RWPE1 (cell line): ENCODE data around the gene CSTF2T.

Experiments
- CTCF ChIA-PET: fragments of 350-600 bp; sonication (Branson Sonifier 250); formaldehyde crosslinking; extraction: SDS; loops from one replicate; lab custom pipeline; 2021; lab: Yijun Ruan, JAX
- POLR2A ChIA-PET: fragments of 400-600 bp; formaldehyde crosslinking; extraction: SDS; loops from one replicate; lab custom pipeline; 2020; ENCODE audit warnings: antibody characterized with exemption; ENCODE audit not compliant: low non-redundant PET; lab: Yijun Ruan, JAX
- DNase-seq: peaks from one replicate; pipeline ENCODE4 v3.0.0; 2012; ENCODE audit warnings: low spot score
- H3K27ac ChIP-seq: fragments of 450-650 bp; 2 replicates; pipeline ENCODE4 v1.5.1; 2017
- TF ChIP-seq, protein P1 (sequence below): fragments of 450-650 bp; conservative IDR thresholded peaks from 2 replicates; pipeline ENCODE4 v1.5.1; 2017; ENCODE audit warnings: low read depth, mild to moderate bottlenecking

The CSTF2T gene, protein sequence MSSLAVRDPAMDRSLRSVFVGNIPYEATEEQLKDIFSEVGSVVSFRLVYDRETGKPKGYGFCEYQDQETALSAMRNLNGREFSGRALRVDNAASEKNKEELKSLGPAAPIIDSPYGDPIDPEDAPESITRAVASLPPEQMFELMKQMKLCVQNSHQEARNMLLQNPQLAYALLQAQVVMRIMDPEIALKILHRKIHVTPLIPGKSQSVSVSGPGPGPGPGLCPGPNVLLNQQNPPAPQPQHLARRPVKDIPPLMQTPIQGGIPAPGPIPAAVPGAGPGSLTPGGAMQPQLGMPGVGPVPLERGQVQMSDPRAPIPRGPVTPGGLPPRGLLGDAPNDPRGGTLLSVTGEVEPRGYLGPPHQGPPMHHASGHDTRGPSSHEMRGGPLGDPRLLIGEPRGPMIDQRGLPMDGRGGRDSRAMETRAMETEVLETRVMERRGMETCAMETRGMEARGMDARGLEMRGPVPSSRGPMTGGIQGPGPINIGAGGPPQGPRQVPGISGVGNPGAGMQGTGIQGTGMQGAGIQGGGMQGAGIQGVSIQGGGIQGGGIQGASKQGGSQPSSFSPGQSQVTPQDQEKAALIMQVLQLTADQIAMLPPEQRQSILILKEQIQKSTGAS

DNA sequence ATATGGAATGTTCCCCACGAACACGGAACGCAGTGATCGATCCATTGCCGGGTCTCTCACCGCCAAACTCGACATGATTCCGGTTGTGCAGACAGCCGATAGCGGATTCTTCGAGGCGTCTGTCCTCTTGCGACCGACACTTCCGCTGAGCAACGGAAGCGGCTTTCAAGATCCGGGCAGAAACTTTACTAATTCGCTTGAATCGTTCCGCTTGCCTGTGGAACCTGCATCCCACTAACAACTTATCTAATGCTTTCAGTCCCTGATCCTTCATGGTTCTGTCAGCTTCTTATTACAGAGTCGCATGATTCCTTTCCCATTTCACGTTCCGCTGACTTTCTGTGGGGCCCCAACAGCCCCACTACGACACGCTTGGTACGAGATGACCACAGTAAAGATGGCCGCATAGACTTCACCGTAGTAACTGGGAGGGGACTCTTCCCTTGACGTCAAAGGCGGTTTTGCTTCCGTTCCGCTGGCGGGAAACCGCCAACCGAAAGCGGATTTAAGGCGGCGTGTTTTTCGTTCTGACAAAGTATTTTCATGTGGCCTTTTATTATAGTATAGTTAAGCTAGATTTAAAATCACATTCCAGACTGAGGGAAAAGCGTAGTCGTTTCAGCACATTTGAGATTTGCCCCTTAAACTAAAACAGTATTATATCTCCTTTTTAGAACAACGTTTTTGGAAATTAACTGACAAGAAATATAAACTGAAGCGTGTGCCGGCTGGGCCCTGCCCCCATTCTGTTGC lies at the start of gene CSTF2T:
CSTF2T (minus strand) TSS at position 121 of the 753 bp plus-strand sequence; CDS start at position 75, 46 bp downstream.
- peak; percentile 73 for DNase-seq
- CTCF ChIA-PET = interaction anchor here (0.8 kb wide), 1 partner anchor 54 kb away, joined by 4 read pairs; no protein-coding TSS in a partner anchor
- TF ChIP-seq, protein P1, sequence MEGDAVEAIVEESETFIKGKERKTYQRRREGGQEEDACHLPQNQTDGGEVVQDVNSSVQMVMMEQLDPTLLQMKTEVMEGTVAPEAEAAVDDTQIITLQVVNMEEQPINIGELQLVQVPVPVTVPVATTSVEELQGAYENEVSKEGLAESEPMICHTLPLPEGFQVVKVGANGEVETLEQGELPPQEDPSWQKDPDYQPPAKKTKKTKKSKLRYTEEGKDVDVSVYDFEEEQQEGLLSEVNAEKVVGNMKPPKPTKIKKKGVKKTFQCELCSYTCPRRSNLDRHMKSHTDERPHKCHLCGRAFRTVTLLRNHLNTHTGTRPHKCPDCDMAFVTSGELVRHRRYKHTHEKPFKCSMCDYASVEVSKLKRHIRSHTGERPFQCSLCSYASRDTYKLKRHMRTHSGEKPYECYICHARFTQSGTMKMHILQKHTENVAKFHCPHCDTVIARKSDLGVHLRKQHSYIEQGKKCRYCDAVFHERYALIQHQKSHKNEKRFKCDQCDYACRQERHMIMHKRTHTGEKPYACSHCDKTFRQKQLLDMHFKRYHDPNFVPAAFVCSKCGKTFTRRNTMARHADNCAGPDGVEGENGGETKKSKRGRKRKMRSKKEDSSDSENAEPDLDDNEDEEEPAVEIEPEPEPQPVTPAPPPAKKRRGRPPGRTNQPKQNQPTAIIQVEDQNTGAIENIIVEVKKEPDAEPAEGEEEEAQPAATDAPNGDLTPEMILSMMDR = no peak
- peak within 1 kb of the TSS; percentile 85 for H3K27ac ChIP-seq
- POLR2A ChIA-PET = no interaction called here

DNA sequence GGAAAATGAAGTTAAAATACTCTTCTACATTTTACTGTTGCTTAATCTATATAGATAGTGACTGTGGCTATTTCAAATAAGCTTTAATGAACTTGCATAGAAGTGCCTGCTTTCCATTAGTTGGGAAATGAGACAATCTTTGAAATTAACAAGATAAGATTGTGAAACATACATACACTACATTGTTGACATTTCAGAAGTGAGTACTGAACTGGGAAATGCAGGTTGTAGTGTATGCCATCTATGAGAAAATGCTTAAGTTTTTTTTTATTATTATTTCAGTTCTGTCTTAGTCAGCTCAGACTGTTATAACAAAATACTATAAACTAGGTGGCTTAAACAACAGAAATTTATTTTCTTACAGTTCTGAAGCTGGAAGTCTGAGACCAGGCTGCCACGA lies 49.6 kb upstream of the CSTF2T start:
- DNase-seq = no peak
- ChIA-PET POLR2A (no interaction called here), CTCF (no interaction called here)
- no peak overlapping the region for H3K27ac ChIP-seq
- TF ChIP-seq, protein P1 = no peak

DNA sequence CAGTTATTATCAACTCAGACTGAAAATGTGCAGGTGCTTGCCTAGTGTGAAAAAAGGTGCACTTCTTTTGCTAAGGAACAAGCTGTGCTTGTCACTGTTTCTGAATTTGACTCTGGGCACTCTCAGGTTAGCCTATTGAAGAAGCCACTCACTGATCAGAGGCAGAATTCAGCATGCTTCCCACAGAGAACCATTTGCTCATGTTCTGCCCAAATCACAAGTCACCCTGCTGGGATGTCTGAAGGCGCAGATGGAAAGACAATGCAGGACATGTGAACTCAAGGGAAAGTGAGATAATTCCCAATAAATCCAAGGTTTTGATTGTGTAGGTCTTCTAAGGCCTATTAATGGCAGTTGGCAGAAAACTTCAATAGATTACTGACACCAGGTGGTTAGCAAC lies 47.8 kb upstream of the CSTF2T start:
- no peak for DNase-seq
- ChIA-PET POLR2A (no interaction called here), CTCF (no interaction called here)
- TF ChIP-seq, protein P1 = no peak
- no peak overlapping the region for H3K27ac ChIP-seq

DNA sequence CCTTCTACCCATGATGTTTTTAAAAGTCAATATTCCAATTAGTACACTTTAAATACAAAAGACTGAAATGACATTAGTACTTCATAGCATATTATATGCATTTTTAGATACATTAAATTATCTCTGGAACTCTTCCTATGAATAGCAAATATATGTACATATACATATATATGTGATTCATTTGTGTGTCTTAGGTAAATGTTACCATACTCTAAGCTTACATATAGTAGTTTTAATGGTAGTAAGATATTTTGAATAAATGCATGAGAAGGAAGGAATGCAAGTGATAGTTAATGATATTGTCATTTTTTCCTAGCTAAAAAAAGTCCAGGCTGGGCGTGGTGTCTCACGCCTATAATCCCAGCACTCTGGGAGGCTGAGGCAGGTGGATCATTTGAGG lies 46.0 kb upstream of the CSTF2T start:
- POLR2A ChIA-PET = no interaction called here
- no peak overlapping the region for H3K27ac ChIP-seq
- CTCF ChIA-PET = no interaction called here
- TF ChIP-seq, protein P1 = no peak
- no peak for DNase-seq

DNA sequence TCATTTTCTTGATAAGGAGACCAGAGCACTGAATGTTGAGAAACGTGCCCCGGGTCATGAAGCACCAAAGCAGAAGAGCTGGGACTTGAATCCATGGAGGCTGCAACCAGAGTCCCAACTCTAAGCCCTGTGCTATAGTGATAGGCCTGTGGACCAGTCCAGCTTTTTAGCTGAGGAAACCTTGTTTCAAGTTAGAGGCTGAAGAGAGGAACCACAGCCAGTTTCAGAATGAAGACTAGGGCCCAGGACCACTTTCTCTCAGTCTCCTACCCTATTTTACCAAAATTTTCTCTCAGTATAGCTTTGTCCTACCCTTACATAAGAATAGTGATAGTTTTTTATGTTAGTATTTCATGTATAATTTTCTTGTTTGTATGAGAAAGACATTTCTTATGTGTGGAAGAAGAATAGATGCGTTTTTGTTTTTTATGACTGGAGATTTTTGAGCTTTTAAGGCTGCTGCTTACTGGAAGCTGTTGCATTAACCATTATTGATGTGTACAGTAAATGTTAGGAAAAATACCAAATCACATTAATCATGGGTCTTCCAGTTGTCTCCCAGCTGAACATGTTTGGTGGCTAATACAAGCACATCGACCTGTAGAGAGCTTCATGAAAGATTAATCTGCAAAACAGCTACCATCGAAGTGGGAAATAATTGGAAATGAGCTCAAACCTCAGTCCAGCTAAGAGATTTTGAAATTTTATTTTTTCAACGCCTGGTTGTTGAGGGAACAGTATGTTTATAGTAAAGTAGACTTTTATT lies 45.0 kb upstream of the CSTF2T start:
- H3K27ac ChIP-seq = no peak overlapping the region
- CTCF ChIA-PET = no interaction called here
- DNase-seq = no peak
- POLR2A ChIA-PET = no interaction called here
- TF ChIP-seq, protein P1 = no peak

DNA sequence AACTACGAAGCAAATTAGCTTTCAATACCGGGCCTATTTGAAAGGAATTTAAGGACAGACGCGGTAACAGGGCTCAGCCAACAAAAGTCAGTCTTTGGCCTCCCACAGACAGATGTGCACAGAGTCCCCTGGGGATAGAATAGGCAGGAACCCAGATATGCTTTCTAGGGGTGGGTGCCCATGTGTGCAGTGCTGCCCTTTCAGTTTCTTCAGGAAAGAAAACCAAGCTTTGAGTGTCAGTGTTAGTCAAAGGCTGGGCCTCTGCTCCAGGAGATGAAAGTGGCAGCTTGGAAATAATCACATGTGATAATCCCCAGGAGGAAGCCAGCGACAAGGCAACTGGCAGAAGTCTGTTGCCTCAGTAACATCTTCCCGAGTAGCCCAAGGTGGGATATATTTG lies 43.8 kb upstream of the CSTF2T start:
- CTCF ChIA-PET = no interaction called here
- POLR2A ChIA-PET = no interaction called here
- DNase-seq = no peak
- TF ChIP-seq, protein P1 = no peak
- no peak overlapping the region for H3K27ac ChIP-seq
